ENCODE results near the gene QKI. TPM values are rescaled to one million over a fixed set of nuclear protein-coding genes. Genes with fewer than 3 reads are reported as not detected.

The QKI gene
- total and polyA plus RNA-seq, 2 of the 8 experiments (the other 6 are each of a cell fraction or from before 2014, with no cell fraction given): 181 to 183 TPM

GRCh38 chr6:163563318-163563717 lies 148.8 kb downstream of the QKI start (continued):
- TF ChIP-seq, protein P1, sequence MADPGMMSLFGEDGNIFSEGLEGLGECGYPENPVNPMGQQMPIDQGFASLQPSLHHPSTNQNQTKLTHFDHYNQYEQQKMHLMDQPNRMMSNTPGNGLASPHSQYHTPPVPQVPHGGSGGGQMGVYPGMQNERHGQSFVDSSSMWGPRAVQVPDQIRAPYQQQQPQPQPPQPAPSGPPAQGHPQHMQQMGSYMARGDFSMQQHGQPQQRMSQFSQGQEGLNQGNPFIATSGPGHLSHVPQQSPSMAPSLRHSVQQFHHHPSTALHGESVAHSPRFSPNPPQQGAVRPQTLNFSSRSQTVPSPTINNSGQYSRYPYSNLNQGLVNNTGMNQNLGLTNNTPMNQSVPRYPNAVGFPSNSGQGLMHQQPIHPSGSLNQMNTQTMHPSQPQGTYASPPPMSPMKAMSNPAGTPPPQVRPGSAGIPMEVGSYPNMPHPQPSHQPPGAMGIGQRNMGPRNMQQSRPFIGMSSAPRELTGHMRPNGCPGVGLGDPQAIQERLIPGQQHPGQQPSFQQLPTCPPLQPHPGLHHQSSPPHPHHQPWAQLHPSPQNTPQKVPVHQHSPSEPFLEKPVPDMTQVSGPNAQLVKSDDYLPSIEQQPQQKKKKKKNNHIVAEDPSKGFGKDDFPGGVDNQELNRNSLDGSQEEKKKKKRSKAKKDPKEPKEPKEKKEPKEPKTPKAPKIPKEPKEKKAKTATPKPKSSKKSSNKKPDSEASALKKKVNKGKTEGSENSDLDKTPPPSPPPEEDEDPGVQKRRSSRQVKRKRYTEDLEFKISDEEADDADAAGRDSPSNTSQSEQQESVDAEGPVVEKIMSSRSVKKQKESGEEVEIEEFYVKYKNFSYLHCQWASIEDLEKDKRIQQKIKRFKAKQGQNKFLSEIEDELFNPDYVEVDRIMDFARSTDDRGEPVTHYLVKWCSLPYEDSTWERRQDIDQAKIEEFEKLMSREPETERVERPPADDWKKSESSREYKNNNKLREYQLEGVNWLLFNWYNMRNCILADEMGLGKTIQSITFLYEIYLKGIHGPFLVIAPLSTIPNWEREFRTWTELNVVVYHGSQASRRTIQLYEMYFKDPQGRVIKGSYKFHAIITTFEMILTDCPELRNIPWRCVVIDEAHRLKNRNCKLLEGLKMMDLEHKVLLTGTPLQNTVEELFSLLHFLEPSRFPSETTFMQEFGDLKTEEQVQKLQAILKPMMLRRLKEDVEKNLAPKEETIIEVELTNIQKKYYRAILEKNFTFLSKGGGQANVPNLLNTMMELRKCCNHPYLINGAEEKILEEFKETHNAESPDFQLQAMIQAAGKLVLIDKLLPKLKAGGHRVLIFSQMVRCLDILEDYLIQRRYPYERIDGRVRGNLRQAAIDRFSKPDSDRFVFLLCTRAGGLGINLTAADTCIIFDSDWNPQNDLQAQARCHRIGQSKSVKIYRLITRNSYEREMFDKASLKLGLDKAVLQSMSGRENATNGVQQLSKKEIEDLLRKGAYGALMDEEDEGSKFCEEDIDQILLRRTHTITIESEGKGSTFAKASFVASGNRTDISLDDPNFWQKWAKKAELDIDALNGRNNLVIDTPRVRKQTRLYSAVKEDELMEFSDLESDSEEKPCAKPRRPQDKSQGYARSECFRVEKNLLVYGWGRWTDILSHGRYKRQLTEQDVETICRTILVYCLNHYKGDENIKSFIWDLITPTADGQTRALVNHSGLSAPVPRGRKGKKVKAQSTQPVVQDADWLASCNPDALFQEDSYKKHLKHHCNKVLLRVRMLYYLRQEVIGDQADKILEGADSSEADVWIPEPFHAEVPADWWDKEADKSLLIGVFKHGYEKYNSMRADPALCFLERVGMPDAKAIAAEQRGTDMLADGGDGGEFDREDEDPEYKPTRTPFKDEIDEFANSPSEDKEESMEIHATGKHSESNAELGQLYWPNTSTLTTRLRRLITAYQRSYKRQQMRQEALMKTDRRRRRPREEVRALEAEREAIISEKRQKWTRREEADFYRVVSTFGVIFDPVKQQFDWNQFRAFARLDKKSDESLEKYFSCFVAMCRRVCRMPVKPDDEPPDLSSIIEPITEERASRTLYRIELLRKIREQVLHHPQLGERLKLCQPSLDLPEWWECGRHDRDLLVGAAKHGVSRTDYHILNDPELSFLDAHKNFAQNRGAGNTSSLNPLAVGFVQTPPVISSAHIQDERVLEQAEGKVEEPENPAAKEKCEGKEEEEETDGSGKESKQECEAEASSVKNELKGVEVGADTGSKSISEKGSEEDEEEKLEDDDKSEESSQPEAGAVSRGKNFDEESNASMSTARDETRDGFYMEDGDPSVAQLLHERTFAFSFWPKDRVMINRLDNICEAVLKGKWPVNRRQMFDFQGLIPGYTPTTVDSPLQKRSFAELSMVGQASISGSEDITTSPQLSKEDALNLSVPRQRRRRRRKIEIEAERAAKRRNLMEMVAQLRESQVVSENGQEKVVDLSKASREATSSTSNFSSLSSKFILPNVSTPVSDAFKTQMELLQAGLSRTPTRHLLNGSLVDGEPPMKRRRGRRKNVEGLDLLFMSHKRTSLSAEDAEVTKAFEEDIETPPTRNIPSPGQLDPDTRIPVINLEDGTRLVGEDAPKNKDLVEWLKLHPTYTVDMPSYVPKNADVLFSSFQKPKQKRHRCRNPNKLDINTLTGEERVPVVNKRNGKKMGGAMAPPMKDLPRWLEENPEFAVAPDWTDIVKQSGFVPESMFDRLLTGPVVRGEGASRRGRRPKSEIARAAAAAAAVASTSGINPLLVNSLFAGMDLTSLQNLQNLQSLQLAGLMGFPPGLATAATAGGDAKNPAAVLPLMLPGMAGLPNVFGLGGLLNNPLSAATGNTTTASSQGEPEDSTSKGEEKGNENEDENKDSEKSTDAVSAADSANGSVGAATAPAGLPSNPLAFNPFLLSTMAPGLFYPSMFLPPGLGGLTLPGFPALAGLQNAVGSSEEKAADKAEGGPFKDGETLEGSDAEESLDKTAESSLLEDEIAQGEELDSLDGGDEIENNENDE (IDR thresholded peaks at IDR 0.05; ENCODE audit: insufficient replicate concordance, low read length): no peak
- TF ChIP-seq PHF8 (conservative IDR thresholded peaks at IDR 0.05; ENCODE audit: low read depth, low read length) (no peak), RNF2 (IDR thresholded peaks at IDR 0.05; ENCODE audit: borderline replicate concordance, low read depth, low read length, missing control alignments, poor library complexity, severe bottlenecking) (no peak), CHD1 (IDR thresholded peaks at IDR 0.05; ENCODE audit: low read depth, low read length) (no peak)
